ENCODE data around the gene ITPR1.

Gene ITPR1

GRCh38 chr3:4458961-4459360 lies 34.2 kb upstream of the ITPR1 start:
- Histone ChIP-seq H3K27ac (no peak overlapping the region), H3K36me3 (replicated peaks) (no peaks in the 10 kb centered on the region), H3K4me3 (ENCODE audit: low read depth, low read length) (no peak overlapping the region), H3K27me3 (replicated peaks) (no peaks in the 10 kb centered on the region)
- TF ChIP-seq CTCF (IDR thresholded peaks at IDR 0.05; ENCODE audit: low read depth, low read length, missing control alignments) = no peak
- in situ Hi-C loops (cut with HindIII; ENCODE audit: low pct_ligation_motif_present, low sequenced_read_pairs) = no loop called here
- DNase-seq = no peak

GRCh38 chr3:4460334-4460733 lies 32.8 kb upstream of the ITPR1 start:
- no peak overlapping the region for H3K27ac ChIP-seq
- H3K27me3 ChIP-seq (replicated peaks) = no peaks in the 10 kb centered on the region
- no peak for DNase-seq
- TF ChIP-seq CTCF (IDR thresholded peaks at IDR 0.05; ENCODE audit: low read depth, low read length, missing control alignments) = no peak
- in situ Hi-C loops (cut with HindIII; ENCODE audit: low pct_ligation_motif_present, low sequenced_read_pairs) = no loop called here
- H3K4me3 ChIP-seq (ENCODE audit: low read depth, low read length) = no peak overlapping the region
- H3K36me3 ChIP-seq (replicated peaks) = no peaks in the 10 kb centered on the region

- TF ChIP-seq CTCF (IDR thresholded peaks at IDR 0.05; ENCODE audit: low read depth, low read length, missing control alignments) = no peak
- in situ Hi-C loops (cut with HindIII; ENCODE audit: low pct_ligation_motif_present, low sequenced_read_pairs) = no loop called here
- H3K27ac ChIP-seq = no peak overlapping the region
- H3K27me3 ChIP-seq (replicated peaks) = no peaks in the 10 kb centered on the region
- DNase-seq = no peak
- no peaks in the 10 kb centered on the region for H3K36me3 ChIP-seq (replicated peaks)
- H3K4me3 ChIP-seq (ENCODE audit: low read depth, low read length) = no peak overlapping the region
These were observed 31.6 kb upstream of the ITPR1 start for GRCh38 chr3:4461468-4462090.

GRCh38 chr3:4462369-4463040 lies 30.6 kb upstream of the ITPR1 start:
- in situ Hi-C loops (cut with HindIII; ENCODE audit: low pct_ligation_motif_present, low sequenced_read_pairs) = no loop called here

GRCh38 chr3:4464576-4464975 lies 28.6 kb upstream of the ITPR1 start:
- Histone ChIP-seq H3K4me3 (ENCODE audit: low read depth, low read length) (no peak overlapping the region), H3K36me3 (replicated peaks) (no peaks in the 10 kb centered on the region), H3K27me3 (replicated peaks) (no peaks in the 10 kb centered on the region), H3K27ac (no peak overlapping the region)
- in situ Hi-C loops (cut with HindIII; ENCODE audit: low pct_ligation_motif_present, low sequenced_read_pairs) = no loop called here
- no peak for TF ChIP-seq CTCF (IDR thresholded peaks at IDR 0.05; ENCODE audit: low read depth, low read length, missing control alignments)
- no peak for DNase-seq

More at GRCh38 chr3:4462369-4463040, 30.6 kb upstream of the ITPR1 start:
- TF ChIP-seq CTCF (IDR thresholded peaks at IDR 0.05; ENCODE audit: low read depth, low read length, missing control alignments) = no peak
- no peaks in the 10 kb centered on the region for H3K36me3 ChIP-seq (replicated peaks)
- no peak for DNase-seq
- H3K4me3 ChIP-seq (ENCODE audit: low read depth, low read length) = no peak overlapping the region
- no peak overlapping the region for H3K27ac ChIP-seq
- H3K27me3 ChIP-seq (replicated peaks) = no peaks in the 10 kb centered on the region
